ENCODE data around the gene TMC7. TPM values are rescaled to one million over a fixed set of nuclear protein-coding genes. Genes with fewer than 3 reads are reported as not detected.

Gene TMC7
- total and polyA plus RNA-seq, 9 of the 15 experiments (the other 6 are each of a cell fraction or from before 2014, with no cell fraction given), result 0.08 to 2.0 (median 1.5) TPM

DNA sequence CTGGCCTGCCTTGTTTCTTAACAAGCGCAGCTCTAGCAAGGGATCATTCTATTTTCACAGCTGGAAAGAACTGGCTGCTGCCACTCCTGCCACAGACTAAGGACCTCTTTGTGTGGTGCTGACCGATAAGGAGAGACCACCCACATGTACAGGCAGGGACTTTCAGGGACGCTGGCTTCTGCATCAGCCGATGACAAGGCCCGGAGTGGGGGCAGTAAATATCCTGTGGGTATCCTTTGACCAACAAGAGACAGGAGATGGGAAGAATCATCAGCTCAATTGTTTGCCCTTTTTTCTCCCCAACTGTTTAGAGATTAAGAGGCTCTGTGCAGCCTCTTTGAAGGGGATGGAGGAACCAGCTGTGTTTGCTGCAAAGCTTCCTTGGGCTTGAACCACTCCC lies 120.9 kb downstream of the TMC7 start (continued):
- no peak for TF ChIP-seq HNRNPH1 (optimal IDR thresholded peaks at IDR 0.05; ENCODE audit: low read depth, low read length)
- no peak for TF ChIP-seq CBX5 (IDR thresholded peaks at IDR 0.05; ENCODE audit: borderline replicate concordance, low read depth)
- TF ChIP-seq, protein P1, sequence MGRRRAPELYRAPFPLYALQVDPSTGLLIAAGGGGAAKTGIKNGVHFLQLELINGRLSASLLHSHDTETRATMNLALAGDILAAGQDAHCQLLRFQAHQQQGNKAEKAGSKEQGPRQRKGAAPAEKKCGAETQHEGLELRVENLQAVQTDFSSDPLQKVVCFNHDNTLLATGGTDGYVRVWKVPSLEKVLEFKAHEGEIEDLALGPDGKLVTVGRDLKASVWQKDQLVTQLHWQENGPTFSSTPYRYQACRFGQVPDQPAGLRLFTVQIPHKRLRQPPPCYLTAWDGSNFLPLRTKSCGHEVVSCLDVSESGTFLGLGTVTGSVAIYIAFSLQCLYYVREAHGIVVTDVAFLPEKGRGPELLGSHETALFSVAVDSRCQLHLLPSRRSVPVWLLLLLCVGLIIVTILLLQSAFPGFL (CRISPR knock-in tag; IDR thresholded peaks at IDR 0.05), result no peak
- TF ChIP-seq BRF1 (IDR thresholded peaks at IDR 0.05; ENCODE audit: borderline replicate concordance, extremely low read depth, insufficient read length), result no peak
- no peak for TF ChIP-seq ZC3H4 (CRISPR knock-in tag; IDR thresholded peaks at IDR 0.05; ENCODE audit: borderline replicate concordance)

DNA sequence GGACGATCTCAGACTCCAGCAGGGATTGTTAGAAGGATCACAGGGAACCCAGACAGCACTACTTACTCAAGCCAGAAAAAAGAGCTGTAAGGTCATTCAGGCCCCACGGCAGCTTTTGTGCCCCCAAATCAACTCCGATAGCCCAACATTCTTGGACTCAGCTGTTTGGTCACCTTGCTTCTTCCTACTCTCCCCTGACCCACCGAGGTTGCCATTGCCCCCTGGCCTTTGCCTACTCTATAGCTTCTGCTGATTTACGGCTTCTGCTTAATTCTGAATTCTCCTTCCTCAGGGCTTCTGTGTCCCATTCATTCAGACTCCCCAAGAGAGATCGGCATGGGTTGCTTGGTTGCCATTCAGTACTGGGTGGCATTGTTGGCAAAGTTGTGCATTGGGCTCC lies 121.4 kb downstream of the TMC7 start:
- Histone ChIP-seq H3K4me2 (ENCODE audit: insufficient read depth, low read length) (no peak overlapping the region), H3K9me1 (ENCODE audit: control insufficient read depth, insufficient read depth, low read length) (no peaks in the 10 kb centered on the region), H3K27ac (ENCODE audit: extremely low read depth, low read depth, low read length) (no peak overlapping the region), H3K9ac (ENCODE audit: insufficient read depth in 1 of 2, low read depth in 2 of 2, low read length in 2 of 2) (no peak overlapping the region), H2AFZ (ENCODE audit: low read depth, low read length) (no peak overlapping the region), H3K36me3 (ENCODE audit: control insufficient read depth, insufficient read depth, low read length) (no peaks in the 10 kb centered on the region), H4K20me1 (replicated peaks; ENCODE audit: control insufficient read depth, insufficient read depth, low read length) (no peaks in the 10 kb centered on the region; the same call in 1 of the 2 replicates), H3K4me3 (no peak overlapping the region), H3K4me1 (replicated peaks in 1 of 2; ENCODE audit: control insufficient read depth in 2 of 2, insufficient read depth in 2 of 2, low read length in 2 of 2) (no peaks in the 10 kb centered on the region), H3K27me3 (ENCODE audit: control insufficient read depth in 2 of 2, insufficient read depth in 2 of 2, low read length in 2 of 2) (peaks cover 3 to 9% of the 10 kb centered on the region in 2 experiments; a peak in 1 of 5 replicates), H3K79me2 (ENCODE audit: control insufficient read depth, insufficient read depth, low read length) (no peaks in the 10 kb centered on the region), H3K9me3 (replicated peaks; ENCODE audit: control insufficient read depth, insufficient read depth, low read depth, low read length) (no peaks in the 10 kb centered on the region; the same call in 1 of the 2 replicates)
- no TSS peak for BruUV-seq (replicated peaks)
- ChIA-PET CTCF (ENCODE audit: low intra/inter-chr PET ratio) (no interaction called here), POLR2A (interaction anchor here (0.7 to 1.2 kb wide), 2 partner anchors 12 to 45 kb away, joined by 3 read pairs; no protein-coding TSS in a partner anchor)
- no peak for FAIRE-seq
- no peak for DNase-seq (ENCODE audit: extremely low read depth in 1 of 4, low spot score in 3 of 4)
- intact Hi-C loops (cut with micrococcal nuclease) (no loop called here), in situ Hi-C loops (cut with MboI) (no loop called here)
- WGBS (ENCODE audit: insufficient coverage, low coverage, missing lambda C conversion rate), result 28% methylated on average over 6 of the region's 6 CpGs
- no peak for ATAC-seq
- TF ChIP-seq, protein P2, sequence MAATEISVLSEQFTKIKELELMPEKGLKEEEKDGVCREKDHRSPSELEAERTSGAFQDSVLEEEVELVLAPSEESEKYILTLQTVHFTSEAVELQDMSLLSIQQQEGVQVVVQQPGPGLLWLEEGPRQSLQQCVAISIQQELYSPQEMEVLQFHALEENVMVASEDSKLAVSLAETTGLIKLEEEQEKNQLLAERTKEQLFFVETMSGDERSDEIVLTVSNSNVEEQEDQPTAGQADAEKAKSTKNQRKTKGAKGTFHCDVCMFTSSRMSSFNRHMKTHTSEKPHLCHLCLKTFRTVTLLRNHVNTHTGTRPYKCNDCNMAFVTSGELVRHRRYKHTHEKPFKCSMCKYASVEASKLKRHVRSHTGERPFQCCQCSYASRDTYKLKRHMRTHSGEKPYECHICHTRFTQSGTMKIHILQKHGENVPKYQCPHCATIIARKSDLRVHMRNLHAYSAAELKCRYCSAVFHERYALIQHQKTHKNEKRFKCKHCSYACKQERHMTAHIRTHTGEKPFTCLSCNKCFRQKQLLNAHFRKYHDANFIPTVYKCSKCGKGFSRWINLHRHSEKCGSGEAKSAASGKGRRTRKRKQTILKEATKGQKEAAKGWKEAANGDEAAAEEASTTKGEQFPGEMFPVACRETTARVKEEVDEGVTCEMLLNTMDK (IDR thresholded peaks at IDR 0.05; ENCODE audit: borderline replicate concordance, insufficient read depth, low read depth, low read length, poor library complexity, severe bottlenecking), result no peak
- TF ChIP-seq, protein P3, sequence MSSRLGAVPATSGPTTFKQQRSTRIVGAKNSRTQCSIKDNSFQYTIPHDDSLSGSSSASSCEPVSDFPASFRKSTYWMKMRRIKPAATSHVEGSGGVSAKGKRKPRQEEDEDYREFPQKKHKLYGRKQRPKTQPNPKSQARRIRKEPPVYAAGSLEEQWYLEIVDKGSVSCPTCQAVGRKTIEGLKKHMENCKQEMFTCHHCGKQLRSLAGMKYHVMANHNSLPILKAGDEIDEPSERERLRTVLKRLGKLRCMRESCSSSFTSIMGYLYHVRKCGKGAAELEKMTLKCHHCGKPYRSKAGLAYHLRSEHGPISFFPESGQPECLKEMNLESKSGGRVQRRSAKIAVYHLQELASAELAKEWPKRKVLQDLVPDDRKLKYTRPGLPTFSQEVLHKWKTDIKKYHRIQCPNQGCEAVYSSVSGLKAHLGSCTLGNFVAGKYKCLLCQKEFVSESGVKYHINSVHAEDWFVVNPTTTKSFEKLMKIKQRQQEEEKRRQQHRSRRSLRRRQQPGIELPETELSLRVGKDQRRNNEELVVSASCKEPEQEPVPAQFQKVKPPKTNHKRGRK (tag; IDR thresholded peaks at IDR 0.05), result no peak
- TF ChIP-seq DMBX1 (CRISPR knock-in tag; IDR thresholded peaks at IDR 0.05; ENCODE audit: borderline replicate concordance) (no peak), MCM5 (IDR thresholded peaks at IDR 0.05; ENCODE audit: low read depth) (no peak)
- TF ChIP-seq, protein P4, sequence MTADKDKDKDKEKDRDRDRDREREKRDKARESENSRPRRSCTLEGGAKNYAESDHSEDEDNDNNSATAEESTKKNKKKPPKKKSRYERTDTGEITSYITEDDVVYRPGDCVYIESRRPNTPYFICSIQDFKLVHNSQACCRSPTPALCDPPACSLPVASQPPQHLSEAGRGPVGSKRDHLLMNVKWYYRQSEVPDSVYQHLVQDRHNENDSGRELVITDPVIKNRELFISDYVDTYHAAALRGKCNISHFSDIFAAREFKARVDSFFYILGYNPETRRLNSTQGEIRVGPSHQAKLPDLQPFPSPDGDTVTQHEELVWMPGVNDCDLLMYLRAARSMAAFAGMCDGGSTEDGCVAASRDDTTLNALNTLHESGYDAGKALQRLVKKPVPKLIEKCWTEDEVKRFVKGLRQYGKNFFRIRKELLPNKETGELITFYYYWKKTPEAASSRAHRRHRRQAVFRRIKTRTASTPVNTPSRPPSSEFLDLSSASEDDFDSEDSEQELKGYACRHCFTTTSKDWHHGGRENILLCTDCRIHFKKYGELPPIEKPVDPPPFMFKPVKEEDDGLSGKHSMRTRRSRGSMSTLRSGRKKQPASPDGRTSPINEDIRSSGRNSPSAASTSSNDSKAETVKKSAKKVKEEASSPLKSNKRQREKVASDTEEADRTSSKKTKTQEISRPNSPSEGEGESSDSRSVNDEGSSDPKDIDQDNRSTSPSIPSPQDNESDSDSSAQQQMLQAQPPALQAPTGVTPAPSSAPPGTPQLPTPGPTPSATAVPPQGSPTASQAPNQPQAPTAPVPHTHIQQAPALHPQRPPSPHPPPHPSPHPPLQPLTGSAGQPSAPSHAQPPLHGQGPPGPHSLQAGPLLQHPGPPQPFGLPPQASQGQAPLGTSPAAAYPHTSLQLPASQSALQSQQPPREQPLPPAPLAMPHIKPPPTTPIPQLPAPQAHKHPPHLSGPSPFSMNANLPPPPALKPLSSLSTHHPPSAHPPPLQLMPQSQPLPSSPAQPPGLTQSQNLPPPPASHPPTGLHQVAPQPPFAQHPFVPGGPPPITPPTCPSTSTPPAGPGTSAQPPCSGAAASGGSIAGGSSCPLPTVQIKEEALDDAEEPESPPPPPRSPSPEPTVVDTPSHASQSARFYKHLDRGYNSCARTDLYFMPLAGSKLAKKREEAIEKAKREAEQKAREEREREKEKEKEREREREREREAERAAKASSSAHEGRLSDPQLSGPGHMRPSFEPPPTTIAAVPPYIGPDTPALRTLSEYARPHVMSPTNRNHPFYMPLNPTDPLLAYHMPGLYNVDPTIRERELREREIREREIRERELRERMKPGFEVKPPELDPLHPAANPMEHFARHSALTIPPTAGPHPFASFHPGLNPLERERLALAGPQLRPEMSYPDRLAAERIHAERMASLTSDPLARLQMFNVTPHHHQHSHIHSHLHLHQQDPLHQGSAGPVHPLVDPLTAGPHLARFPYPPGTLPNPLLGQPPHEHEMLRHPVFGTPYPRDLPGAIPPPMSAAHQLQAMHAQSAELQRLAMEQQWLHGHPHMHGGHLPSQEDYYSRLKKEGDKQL (CRISPR knock-in tag; IDR thresholded peaks at IDR 0.05; ENCODE audit: borderline replicate concordance), result no peak

Measured in K562 (cell line).